HepG2 (cell line): ENCODE results near the gene VKORC1L1. TPM values are rescaled to one million over a fixed set of nuclear protein-coding genes. Genes with fewer than 3 reads are reported as not detected.

Source experiments
- AKAP8 ChIP-seq: sonication (generic); formaldehyde crosslinking; IDR thresholded peaks from 2 replicates; pipeline ENCODE4 v1.5.1; 2020; ENCODE audit warnings: mild to moderate bottlenecking, missing genetic modification reagents
- FOXP4 ChIP-seq: sonication (generic); formaldehyde crosslinking; IDR thresholded peaks from 2 replicates; pipeline ENCODE4 v1.4.0; 2020; ENCODE audit warnings: missing genetic modification reagents
- GFI1 ChIP-seq: sonication (generic); formaldehyde crosslinking; IDR thresholded peaks from 2 replicates; pipeline ENCODE4 v1.5.0; 2020; ENCODE audit warnings: missing genetic modification reagents, mild to moderate bottlenecking, borderline replicate concordance
- GLMP ChIP-seq: sonication (generic); formaldehyde crosslinking; IDR thresholded peaks from 2 replicates; pipeline ENCODE4 v1.9.0; 2021; ENCODE audit warnings: missing genetic modification reagents, mild to moderate bottlenecking, borderline replicate concordance
- HNRNPK ChIP-seq: fragments of 200-400 bp; formaldehyde crosslinking; IDR thresholded peaks from 2 replicates; pipeline ENCODE4 v1.6.1; 2018; ENCODE audit warnings: low read length, low read depth, moderate library complexity, mild to moderate bottlenecking; ENCODE audit not compliant: poor library complexity, severe bottlenecking
- MTA1 ChIP-seq: sonication (generic); formaldehyde crosslinking; IDR thresholded peaks from 2 replicates; pipeline ENCODE4 v1.4.0; 2020; ENCODE audit warnings: missing genetic modification reagents, mild to moderate bottlenecking, borderline replicate concordance
- RFX5 ChIP-seq: IDR thresholded peaks from 2 replicates; pipeline ENCODE4 v1.6.1; 2011; ENCODE audit warnings: low read depth, low read length, improper control_type of control experiment
- SSRP1 ChIP-seq: IDR thresholded peaks from 2 replicates; pipeline ENCODE4 v1.6.1; 2016; ENCODE audit warnings: control low read depth
- ZBTB3 ChIP-seq: sonication (generic); formaldehyde crosslinking; IDR thresholded peaks from 2 replicates; pipeline ENCODE4 v1.4.0; 2020; ENCODE audit warnings: low read depth, mild to moderate bottlenecking, moderate library complexity, missing genetic modification reagents, borderline replicate concordance
- ZBTB42 ChIP-seq: sonication (generic); formaldehyde crosslinking; IDR thresholded peaks from 2 replicates; pipeline ENCODE4 v1.5.0; 2020; ENCODE audit warnings: mild to moderate bottlenecking, missing genetic modification reagents
- ZNF17 ChIP-seq: sonication (generic); formaldehyde crosslinking; IDR thresholded peaks from 2 replicates; pipeline ENCODE4 v1.5.0; 2020; ENCODE audit warnings: mild to moderate bottlenecking, missing genetic modification reagents
- ZNF180 ChIP-seq: sonication (generic); formaldehyde crosslinking; IDR thresholded peaks from 2 replicates; pipeline ENCODE4 v1.4.0; 2020; ENCODE audit warnings: low read depth, missing genetic modification reagents, borderline replicate concordance
- ZNF280D ChIP-seq: sonication (generic); formaldehyde crosslinking; IDR thresholded peaks from 2 replicates; pipeline ENCODE4 v1.5.1; 2020; ENCODE audit warnings: mild to moderate bottlenecking, missing genetic modification reagents
- ZNF713 ChIP-seq: sonication (generic); formaldehyde crosslinking; IDR thresholded peaks from 2 replicates; pipeline ENCODE4 v1.4.0; 2020; ENCODE audit warnings: mild to moderate bottlenecking, missing genetic modification reagents
- ZNF768 ChIP-seq: sonication (generic); formaldehyde crosslinking; IDR thresholded peaks from 2 replicates; pipeline ENCODE4 v1.4.0; 2020; ENCODE audit warnings: missing genetic modification reagents
- polyA plus RNA-seq, 8 experiments: library from polyadenylated mRNA; depleted of rRNA in 3 of 8; stranded (reverse) in 7 of 8; unstranded in 1 of 8; fragments of >200 nt; fragmentation: Illumina TruSeq in 4 of 8; extraction: Trizol in 4 of 8; gene quantifications; 2 replicates each; pipeline versions ENCODE4 v1.2.1 to v1.2.3, GENCODE V29; 2011 to 2016; ENCODE audit warnings: low read depth in 4 of 8, missing spikeins in 1 of 8, mixed read lengths in 1 of 8; ENCODE audit not compliant: insufficient read depth in 1 of 8
- total RNA-seq, 5 experiments: library from RNA; depleted of rRNA; stranded (reverse); fragments of >200 nt; fragmentation: Illumina TruSeq; extraction: Trizol; gene quantifications; 2 replicates each; pipeline ENCODE4 v1.2.3, GENCODE V29; 2016; ENCODE audit warnings: low read depth in 1 of 5
- TF ChIP-seq, protein P1 (sequence below): sonication (generic); formaldehyde crosslinking; IDR thresholded peaks from 2 replicates; pipeline ENCODE4 v1.4.0; 2020; ENCODE audit warnings: missing genetic modification reagents

VKORC1L1 gene
- total and polyA plus RNA-seq, 2 of the 13 experiments (the other 11 are each of a cell fraction or from before 2014, with no cell fraction given), result 13.9 to 16.5 TPM

DNA sequence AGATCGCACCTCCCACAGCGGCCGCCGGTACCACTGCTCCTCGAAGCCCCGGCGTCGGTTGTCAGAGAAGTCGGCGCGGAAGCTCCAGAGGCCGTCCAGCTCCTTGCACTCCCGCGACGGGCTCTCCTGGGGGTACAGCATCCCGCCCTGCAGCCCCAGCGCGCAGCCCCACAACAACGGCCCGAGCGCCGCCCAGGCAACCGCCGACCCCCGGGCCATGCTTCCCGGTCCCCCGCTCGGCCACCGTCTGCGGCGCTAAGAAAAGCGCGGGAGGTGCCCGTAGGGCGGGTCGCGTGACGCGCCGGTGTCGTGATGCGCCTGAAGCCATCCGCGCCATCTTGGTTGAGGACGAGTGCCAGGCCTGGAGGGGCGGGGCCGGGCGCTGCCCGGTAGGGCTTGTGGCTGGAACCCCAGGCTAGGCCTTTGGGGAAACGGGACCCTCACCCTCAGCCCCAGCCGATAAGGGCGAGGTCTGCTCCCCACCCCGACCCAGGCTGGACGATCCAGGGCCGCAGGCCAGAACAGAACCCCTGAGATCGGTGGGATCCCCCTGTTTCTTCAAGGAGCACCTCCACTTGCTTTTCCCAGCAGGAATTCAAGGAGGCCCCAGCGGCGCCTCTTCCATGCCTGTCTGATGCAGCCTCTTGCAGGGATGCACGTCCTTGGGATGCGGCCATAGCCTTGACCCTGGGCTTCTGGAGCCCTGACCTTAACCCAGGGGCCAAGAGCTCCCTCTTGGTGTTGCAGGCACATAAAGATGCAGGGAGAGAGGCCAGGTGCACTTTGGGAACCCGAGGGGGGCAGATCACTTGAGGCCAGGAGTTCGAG is 109.3 kb downstream of the VKORC1L1 start, which contains the start of gene GUSB (continued):
- TF ChIP-seq ZNF768 (CRISPR knock-in tag) (peak; percentile 74; the same call in 1 of the 2 replicates), GFI1 (CRISPR knock-in tag) (peak; percentile 82; the same call in 1 of the 2 replicates), ZNF180 (CRISPR knock-in tag) (0 out of 2 replicates have a peak, but pooled peaks have one; percentile 37), ZNF713 (0 out of 2 replicates have a peak, but pooled peaks have one; percentile 67), MTA1 (CRISPR knock-in tag) (peak; percentile 90), RFX5 (no peak), HNRNPK (peak; percentile 51), ZBTB3 (CRISPR knock-in tag) (no peak), GLMP (no peak), AKAP8 (CRISPR knock-in tag) (peak; percentile 60), ZNF280D (CRISPR knock-in tag) (peak; percentile 59; the same call in 1 of the 2 replicates), FOXP4 (CRISPR knock-in tag) (peak; percentile 72; the same call in 1 of the 2 replicates), SSRP1 (CRISPR knock-in tag) (0 out of 2 replicates have a peak, but pooled peaks have one; percentile 60), ZNF17 (CRISPR knock-in tag) (peak; percentile 54; the same call in 1 of the 2 replicates), ZBTB42 (CRISPR knock-in tag) (no peak)
- TF ChIP-seq, protein P1, sequence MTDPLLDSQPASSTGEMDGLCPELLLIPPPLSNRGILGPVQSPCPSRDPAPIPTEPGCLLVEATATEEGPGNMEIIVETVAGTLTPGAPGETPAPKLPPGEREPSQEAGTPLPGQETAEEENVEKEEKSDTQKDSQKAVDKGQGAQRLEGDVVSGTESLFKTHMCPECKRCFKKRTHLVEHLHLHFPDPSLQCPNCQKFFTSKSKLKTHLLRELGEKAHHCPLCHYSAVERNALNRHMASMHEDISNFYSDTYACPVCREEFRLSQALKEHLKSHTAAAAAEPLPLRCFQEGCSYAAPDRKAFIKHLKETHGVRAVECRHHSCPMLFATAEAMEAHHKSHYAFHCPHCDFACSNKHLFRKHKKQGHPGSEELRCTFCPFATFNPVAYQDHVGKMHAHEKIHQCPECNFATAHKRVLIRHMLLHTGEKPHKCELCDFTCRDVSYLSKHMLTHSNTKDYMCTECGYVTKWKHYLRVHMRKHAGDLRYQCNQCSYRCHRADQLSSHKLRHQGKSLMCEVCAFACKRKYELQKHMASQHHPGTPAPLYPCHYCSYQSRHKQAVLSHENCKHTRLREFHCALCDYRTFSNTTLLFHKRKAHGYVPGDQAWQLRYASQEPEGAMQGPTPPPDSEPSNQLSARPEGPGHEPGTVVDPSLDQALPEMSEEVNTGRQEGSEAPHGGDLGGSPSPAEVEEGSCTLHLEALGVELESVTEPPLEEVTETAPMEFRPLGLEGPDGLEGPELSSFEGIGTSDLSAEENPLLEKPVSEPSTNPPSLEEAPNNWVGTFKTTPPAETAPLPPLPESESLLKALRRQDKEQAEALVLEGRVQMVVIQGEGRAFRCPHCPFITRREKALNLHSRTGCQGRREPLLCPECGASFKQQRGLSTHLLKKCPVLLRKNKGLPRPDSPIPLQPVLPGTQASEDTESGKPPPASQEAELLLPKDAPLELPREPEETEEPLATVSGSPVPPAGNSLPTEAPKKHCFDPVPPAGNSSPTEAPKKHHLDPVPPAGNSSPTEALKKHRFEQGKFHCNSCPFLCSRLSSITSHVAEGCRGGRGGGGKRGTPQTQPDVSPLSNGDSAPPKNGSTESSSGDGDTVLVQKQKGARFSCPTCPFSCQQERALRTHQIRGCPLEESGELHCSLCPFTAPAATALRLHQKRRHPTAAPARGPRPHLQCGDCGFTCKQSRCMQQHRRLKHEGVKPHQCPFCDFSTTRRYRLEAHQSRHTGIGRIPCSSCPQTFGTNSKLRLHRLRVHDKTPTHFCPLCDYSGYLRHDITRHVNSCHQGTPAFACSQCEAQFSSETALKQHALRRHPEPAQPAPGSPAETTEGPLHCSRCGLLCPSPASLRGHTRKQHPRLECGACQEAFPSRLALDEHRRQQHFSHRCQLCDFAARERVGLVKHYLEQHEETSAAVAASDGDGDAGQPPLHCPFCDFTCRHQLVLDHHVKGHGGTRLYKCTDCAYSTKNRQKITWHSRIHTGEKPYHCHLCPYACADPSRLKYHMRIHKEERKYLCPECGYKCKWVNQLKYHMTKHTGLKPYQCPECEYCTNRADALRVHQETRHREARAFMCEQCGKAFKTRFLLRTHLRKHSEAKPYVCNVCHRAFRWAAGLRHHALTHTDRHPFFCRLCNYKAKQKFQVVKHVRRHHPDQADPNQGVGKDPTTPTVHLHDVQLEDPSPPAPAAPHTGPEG (CRISPR knock-in tag), result peak; percentile 83
